H1 (cell line): ENCODE measurements around the gene FGF14. TPM values are rescaled to one million over a fixed set of nuclear protein-coding genes. Genes with fewer than 3 reads are reported as not detected.

ENCODE experiments used
- CTCF ChIA-PET: fragments of 300-600 bp; sonication (Branson Sonifier 250); formaldehyde crosslinking; loops from one replicate; lab custom pipeline; 2021; ENCODE audit not compliant: partially characterized antibody; lab: Charles Lee
- POLR2A ChIA-PET: fragments of 300-600 bp; sonication (Branson Sonifier 250); formaldehyde crosslinking; loops from one replicate; lab custom pipeline; 2021; ENCODE audit warnings: inconsistent platforms; ENCODE audit not compliant: partially characterized antibody; lab: Charles Lee
- DNase-seq, 2 experiments: peaks; one replicate each; pipeline versions ENCODE4 v3.0.0 to v3.0.0-alpha.2; 2010 to 2022; ENCODE audit warnings: low spot score in 2 of 2, low read depth in 1 of 2, mixed read lengths in 1 of 2
- FAIRE-seq: peaks from 2 replicates; lab custom pipeline; 2011; peaks lifted over from hg19 to GRCh38; lab: Jason Lieb, UNC
- H2AFZ ChIP-seq: 2 replicates; pipeline ENCODE4 v1.8.1; 2012; ENCODE audit warnings: low read length, inconsistent platforms
- H2AK5ac ChIP-seq: 2 replicates; pipeline ENCODE4 v1.6.1; 2013; ENCODE audit warnings: low read depth, low read length
- H2BK120ac ChIP-seq: replicated peaks from 2 replicates; pipeline ENCODE3; 2013; ENCODE audit warnings: low read depth, low read length, inconsistent platforms
- H2BK12ac ChIP-seq: 2 replicates; pipeline ENCODE4 v1.6.1; 2013; ENCODE audit warnings: low read depth, low read length
- H2BK15ac ChIP-seq: 2 replicates; pipeline ENCODE4 v1.6.1; 2013; ENCODE audit warnings: low read length
- H2BK20ac ChIP-seq: 2 replicates; pipeline ENCODE4 v1.6.1; 2013; ENCODE audit warnings: low read length
- H2BK5ac ChIP-seq: 2 replicates; pipeline ENCODE4 v1.6.1; 2013; ENCODE audit warnings: low read depth, low read length
- H3K14ac ChIP-seq: 2 replicates; pipeline ENCODE4 v1.6.1; 2013; ENCODE audit warnings: inconsistent platforms; ENCODE audit not compliant: insufficient read length
- H3K18ac ChIP-seq: 2 replicates; pipeline ENCODE4 v1.6.1; 2013; ENCODE audit warnings: low read length; ENCODE audit errors: extremely low read depth
- H3K23ac ChIP-seq: 2 replicates; pipeline ENCODE4 v1.6.1; 2013; ENCODE audit warnings: inconsistent platforms; ENCODE audit not compliant: insufficient read length
- H3K23me2 ChIP-seq: 2 replicates; pipeline ENCODE4 v1.6.1; 2013; ENCODE audit warnings: low read depth, low read length
- H3K27ac ChIP-seq: 2 replicates; pipeline ENCODE4 v1.6.1; 2011; ENCODE audit warnings: low read depth, low read length, inconsistent platforms
- H3K27me3 ChIP-seq, 4 experiments: replicated peaks in 1 of 4; 1 replicate in 1 of 4; 2 replicates in 3 of 4; pipeline versions ENCODE4 v1.6.1 to v1.8.1; 2011 to 2013; ENCODE audit warnings: low read length in 3 of 4, mild to moderate bottlenecking in 3 of 4, inconsistent platforms in 2 of 4, mixed read lengths in 2 of 4, moderate library complexity in 1 of 4; ENCODE audit not compliant: control insufficient read depth in 3 of 4, insufficient read depth in 3 of 4; ENCODE audit errors: extremely low read depth in 1 of 4
- H3K36me3 ChIP-seq, 4 experiments: 2 replicates each; pipeline versions ENCODE4 v1.6.1 to v1.8.1; 2011 to 2013; ENCODE audit warnings: mild to moderate bottlenecking in 4 of 4, low read length in 3 of 4, moderate library complexity in 2 of 4, control low read depth in 1 of 4, inconsistent platforms in 1 of 4; ENCODE audit not compliant: insufficient read depth in 4 of 4, control insufficient read depth in 2 of 4
- H3K4ac ChIP-seq: replicated peaks from 2 replicates; pipeline ENCODE3; 2013; ENCODE audit warnings: low read length, low read depth, mixed read lengths, inconsistent platforms; ENCODE audit not compliant: insufficient read length
- H3K4me1 ChIP-seq, 4 experiments: replicated peaks in 1 of 4; 1 replicate in 1 of 4; 2 replicates in 3 of 4; pipeline versions ENCODE4 v1.6.1 to v1.8.1; 2011 to 2013; ENCODE audit warnings: low read length in 3 of 4, inconsistent platforms in 2 of 4, mixed read lengths in 1 of 4; ENCODE audit not compliant: insufficient read depth in 4 of 4, control insufficient read depth in 3 of 4
- H3K4me2 ChIP-seq, 2 experiments: 2 replicates each; pipeline versions ENCODE4 v1.6.1 to v1.8.1; 2011 to 2013; ENCODE audit warnings: low read depth in 2 of 2, low read length in 2 of 2, control low read depth in 1 of 2, inconsistent platforms in 1 of 2, mild to moderate bottlenecking in 1 of 2; ENCODE audit not compliant: insufficient read depth in 1 of 2
- H3K4me3 ChIP-seq, 4 experiments: fragments of 200-600, 300-600 bp in 1 of 4; sonication (generic), shearing (Covaris generic), sonication (Bioruptor Twin) in 1 of 4; 2 replicates each; pipeline versions ENCODE4 v1.5.1 to v1.8.1; 2011 to 2016; ENCODE audit warnings: low read length in 4 of 4, low read depth in 3 of 4, control low read depth in 2 of 4, inconsistent platforms in 2 of 4, mild to moderate bottlenecking in 2 of 4, mixed read lengths in 1 of 4, moderate library complexity in 1 of 4; ENCODE audit not compliant: insufficient read depth in 2 of 4; ENCODE audit errors: extremely low read depth in 1 of 4
- H3K56ac ChIP-seq: replicated peaks from 2 replicates; pipeline ENCODE3; 2013; ENCODE audit warnings: low read depth, mild to moderate bottlenecking, mixed read lengths, low read length, inconsistent platforms; ENCODE audit not compliant: insufficient read length
- H3K79me1 ChIP-seq: 2 replicates; pipeline ENCODE4 v1.6.1; 2013; ENCODE audit warnings: low read depth, low read length, control low read depth
- H3K79me2 ChIP-seq, 2 experiments: 2 replicates each; pipeline versions ENCODE4 v1.6.1 to v1.8.1; 2012 to 2013; ENCODE audit warnings: low read length in 2 of 2, mild to moderate bottlenecking in 2 of 2, inconsistent platforms in 1 of 2; ENCODE audit not compliant: insufficient read depth in 2 of 2, control insufficient read depth in 1 of 2
- H3K9ac ChIP-seq, 4 experiments: replicated peaks in 1 of 4; 1 replicate in 1 of 4; 2 replicates in 3 of 4; pipeline versions ENCODE4 v1.6.1 to v1.8.1; 2011 to 2013; ENCODE audit warnings: low read depth in 3 of 4, low read length in 3 of 4, control low read depth in 2 of 4, mild to moderate bottlenecking in 2 of 4, moderate library complexity in 2 of 4, inconsistent platforms in 1 of 4; ENCODE audit errors: extremely low read depth in 1 of 4
- H3K9me3 ChIP-seq, 2 experiments: 2 replicates each; pipeline versions ENCODE4 v1.6.1 to v1.8.1; 2012 to 2013; ENCODE audit warnings: mild to moderate bottlenecking in 2 of 2, moderate library complexity in 2 of 2, control low read depth in 1 of 2, inconsistent platforms in 1 of 2, low read depth in 1 of 2, low read length in 1 of 2, mixed read lengths in 1 of 2; ENCODE audit not compliant: insufficient read depth in 2 of 2
- H4K20me1 ChIP-seq, 2 experiments: replicated peaks in 1 of 2; 2 replicates each; pipeline versions ENCODE3 to v1.8.1; 2011 to 2013; ENCODE audit warnings: inconsistent platforms in 2 of 2, low read length in 2 of 2, mild to moderate bottlenecking in 1 of 2; ENCODE audit not compliant: insufficient read depth in 2 of 2, control insufficient read depth in 1 of 2
- H4K5ac ChIP-seq: 2 replicates; pipeline ENCODE4 v1.6.1; 2013; ENCODE audit warnings: low read length, low read depth, mixed read lengths, inconsistent platforms; ENCODE audit not compliant: insufficient read length
- H4K8ac ChIP-seq: 2 replicates; pipeline ENCODE4 v1.8.0; 2013; ENCODE audit warnings: mild to moderate bottlenecking, moderate library complexity, low read length, inconsistent platforms; ENCODE audit not compliant: insufficient read depth; ENCODE audit errors: extremely low read depth
- H4K91ac ChIP-seq: replicated peaks from 2 replicates; pipeline ENCODE3; 2013; ENCODE audit warnings: low read length, mixed read lengths, inconsistent platforms; ENCODE audit not compliant: insufficient read length
- BACH1 ChIP-seq: IDR thresholded peaks from 2 replicates; pipeline ENCODE4 v1.6.1; 2012; ENCODE audit warnings: low read length, improper control_type of control experiment
- CHD1 ChIP-seq: IDR thresholded peaks from 2 replicates; pipeline ENCODE4 v1.6.1; 2012; ENCODE audit warnings: low read depth, low read length, improper control_type of control experiment
- CTCF ChIP-seq, 3 experiments: IDR thresholded peaks; 1 replicate in 2 of 3; 2 replicates in 1 of 3; pipeline versions ENCODE4 v1.5.1 to v1.6.1; 2011; ENCODE audit warnings: low read length in 3 of 3, mild to moderate bottlenecking in 3 of 3, inconsistent platforms in 2 of 3, low read depth in 1 of 3, moderate library complexity in 1 of 3; ENCODE audit not compliant: insufficient read depth in 1 of 3; ENCODE audit errors: control extremely low read depth in 1 of 3
- EP300 ChIP-seq, 2 experiments: IDR thresholded peaks; 1 replicate in 1 of 2; 2 replicates in 1 of 2; pipeline ENCODE4 v1.6.1; 2011 to 2012; ENCODE audit warnings: low read depth in 2 of 2, low read length in 2 of 2, mild to moderate bottlenecking in 2 of 2, borderline replicate concordance in 1 of 2, inconsistent platforms in 1 of 2, moderate library complexity in 1 of 2
- EZH2 ChIP-seq: fragments of 200-600 bp; sonication (generic); IDR thresholded peaks from 2 replicates; pipeline ENCODE4 v1.7.1; 2012; ENCODE audit warnings: low read depth, mild to moderate bottlenecking, moderate library complexity, low read length, inconsistent platforms; ENCODE audit not compliant: severe bottlenecking
- PHF8 ChIP-seq: fragments of 200-600 bp; sonication (generic); conservative IDR thresholded peaks from 2 replicates; pipeline ENCODE4 v1.7.1; 2012; ENCODE audit warnings: low read depth, mild to moderate bottlenecking, inconsistent platforms, low read length, moderate library complexity
- POU5F1 ChIP-seq: IDR thresholded peaks from 2 replicates; pipeline ENCODE4 v1.6.1; 2011; ENCODE audit warnings: low read depth, mild to moderate bottlenecking, low read length, moderate library complexity
- TAF7 ChIP-seq: optimal IDR thresholded peaks from 2 replicates; pipeline ENCODE3; 2011; ENCODE audit warnings: low read depth, mild to moderate bottlenecking, inconsistent platforms, low read length, moderate library complexity, borderline replicate concordance
- ZNF274 ChIP-seq: IDR thresholded peaks from 2 replicates; pipeline ENCODE4 v1.7.0; 2012; ENCODE audit warnings: low read length, borderline replicate concordance; ENCODE audit errors: extremely low read depth
- WGBS, 2 experiments: shearing (Covaris generic) in 1 of 2; methylation state at CpG; one replicate each; pipeline versions ENCODE4 v1.1.6 to v1.1.7; 2013 to 2015; ENCODE audit warnings: low lambda C conversion rate in 2 of 2, mixed read lengths in 2 of 2, inconsistent platforms in 1 of 2, low coverage in 1 of 2, missing lambda C conversion rate in 1 of 2; ENCODE audit not compliant: insufficient replicate concordance in 2 of 2, insufficient coverage in 1 of 2, insufficient read length in 1 of 2; ENCODE audit errors: extremely low coverage in 1 of 2, missing lambda C conversion rate in 1 of 2; 5-methylcytosine and 5-hydroxymethylcytosine counted together
- polyA plus RNA-seq, 7 experiments: library from polyadenylated mRNA; depleted of rRNA in 3 of 7; stranded (reverse) in 5 of 7; unstranded in 2 of 7; fragments of >200 nt in 5 of 7; fragments of 200-250 nt in 2 of 7; gene quantifications; 1 replicate in 5 of 7; 2 replicates in 1 of 7; 4 replicates in 1 of 7; pipeline versions ENCODE4 v1.2.1 to v1.2.3, GENCODE V29; 2011 to 2013; ENCODE audit warnings: missing spikeins in 2 of 7, mixed read lengths in 2 of 7
- total RNA-seq: library from RNA; stranded (reverse); fragmentation: NEBNext Ultra II Directional; extraction: Animal tissue kit (Norgen Biotek cat#: 25700); gene quantifications from 2 replicates; pipeline ENCODE4 v1.2.1, GENCODE V29; 2021

Gene FGF14
- total and polyA plus RNA-seq, 2 of the 8 experiments (the other 6 are each of a cell fraction or from before 2014, with no cell fraction given) = 0.05 to 0.58 TPM

DNA sequence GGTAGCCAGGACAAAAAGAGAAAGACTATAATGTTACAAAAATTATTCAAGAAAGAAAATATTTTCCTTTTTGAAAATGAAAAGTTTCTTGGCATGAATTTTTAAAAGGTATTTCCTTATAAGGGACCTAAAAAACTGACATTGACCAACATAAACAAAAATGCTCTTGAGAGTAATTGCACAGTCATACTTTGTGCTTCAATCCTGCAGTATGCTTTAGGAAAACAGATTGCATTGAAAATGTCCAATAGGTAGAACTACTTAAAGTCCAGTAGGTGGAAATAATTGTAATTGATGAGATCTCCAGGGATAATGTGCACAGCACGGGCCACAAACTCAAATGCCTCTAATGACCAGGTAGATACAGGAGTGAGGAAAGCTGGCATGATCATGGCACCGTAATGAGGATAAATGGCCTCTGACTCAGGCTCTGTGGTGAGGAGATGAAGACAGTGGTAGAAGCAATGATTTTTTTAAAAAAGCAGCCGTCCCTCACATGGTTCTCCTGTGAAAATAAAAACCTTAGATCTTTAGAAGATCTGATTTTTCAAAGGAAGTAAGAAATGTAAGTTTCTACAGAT lies 671.3 kb downstream of the FGF14 start:
- no peak overlapping the region for H2AFZ ChIP-seq
- H3K27me3 ChIP-seq = no peaks in the 10 kb centered on the region
- no peaks in the 10 kb centered on the region for H3K23me2 ChIP-seq
- no peak for DNase-seq
- no peaks in the 10 kb centered on the region for H3K9me3 ChIP-seq
- no peak overlapping the region for H4K91ac ChIP-seq
- no peak overlapping the region for H2AK5ac ChIP-seq
- H3K27ac ChIP-seq = no peak overlapping the region
- 94% methylated on average over 3 of the region's 3 CpGs; no CpG with 5 or more reads in 1 of the 2 experiments for WGBS, 2 experiments
- no peak overlapping the region for H2BK15ac ChIP-seq
- H3K56ac ChIP-seq = no peak overlapping the region
- no peak overlapping the region for H3K23ac ChIP-seq
- ChIA-PET CTCF (no interaction called here), POLR2A (no interaction called here)
- no peak overlapping the region for H3K4me2 ChIP-seq
- no peak overlapping the region for H3K4ac ChIP-seq
- no peak for FAIRE-seq
- no peak overlapping the region for H2BK120ac ChIP-seq
- H3K9ac ChIP-seq = no peak overlapping the region
- no peak overlapping the region for H3K4me3 ChIP-seq
- no peaks in the 10 kb centered on the region for H4K20me1 ChIP-seq
- H4K5ac ChIP-seq = no peak overlapping the region
- no peak for TF ChIP-seq BACH1
- no peak for TF ChIP-seq TAF7
- no peak for TF ChIP-seq PHF8
- no peak for TF ChIP-seq POU5F1
- TF ChIP-seq ZNF274 = no peak
- TF ChIP-seq CHD1 = no peak
- no peak for TF ChIP-seq EZH2
- TF ChIP-seq EP300 (IDR thresholded peaks at IDR 0.05; ENCODE audit: borderline replicate concordance in 1 of 2, low read depth in 2 of 2, low read length in 2 of 2) = no peak
- TF ChIP-seq CTCF (IDR thresholded peaks at IDR 0.05; ENCODE audit: control extremely low read depth in 1 of 3, insufficient read depth in 1 of 3, low read depth in 1 of 3, low read length in 3 of 3) = no peak
- H3K79me1 ChIP-seq = no peaks in the 10 kb centered on the region
- no peaks in the 10 kb centered on the region for H3K4me1 ChIP-seq
- no peaks in the 10 kb centered on the region for H3K36me3 ChIP-seq
- H2BK5ac ChIP-seq = no peak overlapping the region
- no peaks in the 10 kb centered on the region for H3K79me2 ChIP-seq
- H2BK12ac ChIP-seq = no peak overlapping the region
- H3K18ac ChIP-seq = no peak overlapping the region
- H3K14ac ChIP-seq = no peak overlapping the region
- H4K8ac ChIP-seq = no peak overlapping the region
- H2BK20ac ChIP-seq = no peak overlapping the region
